Superior temporal gyrus (tissue), 1 donor: ENCODE data around the gene RNH1.
A peak's percentile ranks its signal among the peaks of the same experiment; 100 is the strongest.

Source experiments
- DNase-seq: peaks from one replicate; pipeline ENCODE4 v3.0.0-alpha.2; 2016; ENCODE audit errors: extremely low spot score

Gene RNH1

GRCh38 chr11:506995-507726, at the start of gene RNH1:
RNH1 (minus strand) TSS chr11:507242; CDS start chr11:502162, 5,080 bp downstream.
- peak; percentile 83 for DNase-seq

GRCh38 chr11:555780-556661, 49.0 kb upstream of the RNH1 start:
- no peak for DNase-seq

GRCh38 chr11:555227-555779, 48.3 kb upstream of the RNH1 start:
- DNase-seq: no peak

- peak; percentile 30 for DNase-seq
Observed at GRCh38 chr11:554428-555226, 47.6 kb upstream of the RNH1 start.

GRCh38 chr11:553988-554340, 46.9 kb upstream of the RNH1 start:
- DNase-seq: no peak

GRCh38 chr11:553083-553987, 46.3 kb upstream of the RNH1 start:
- DNase-seq: no peak

- no peak for DNase-seq
Observed at GRCh38 chr11:551596-551995, 44.6 kb upstream of the RNH1 start.

GRCh38 chr11:551131-551530, 44.1 kb upstream of the RNH1 start:
- DNase-seq: no peak

GRCh38 chr11:550746-551085, 43.7 kb upstream of the RNH1 start:
- no peak for DNase-seq

GRCh38 chr11:550021-550745, 43.1 kb upstream of the RNH1 start:
- no peak for DNase-seq

- no peak for DNase-seq
Observed at GRCh38 chr11:548700-549603, 41.9 kb upstream of the RNH1 start.

- no peak for DNase-seq
Observed at GRCh38 chr11:545171-545570, 38.1 kb upstream of the RNH1 start.

- DNase-seq: no peak
Observed at GRCh38 chr11:544817-545166, 37.8 kb upstream of the RNH1 start.

GRCh38 chr11:541433-541885, 34.4 kb upstream of the RNH1 start:
- no peak for DNase-seq

GRCh38 chr11:540583-541432, 33.8 kb upstream of the RNH1 start:
- DNase-seq: no peak

- DNase-seq: no peak
Observed at GRCh38 chr11:539971-540481, 33.0 kb upstream of the RNH1 start.

- no peak for DNase-seq
Observed at GRCh38 chr11:538431-539051, 31.5 kb upstream of the RNH1 start.
